SKM-1 (cell line): Measurements from ENCODE around the gene NPY.

ENCODE experiments used
- DNase-seq: peaks from one replicate; lab custom pipeline; 2025; ENCODE audit not compliant: unreplicated experiment; lab: John Stamatoyannopoulos, UW

The NPY gene

DNA sequence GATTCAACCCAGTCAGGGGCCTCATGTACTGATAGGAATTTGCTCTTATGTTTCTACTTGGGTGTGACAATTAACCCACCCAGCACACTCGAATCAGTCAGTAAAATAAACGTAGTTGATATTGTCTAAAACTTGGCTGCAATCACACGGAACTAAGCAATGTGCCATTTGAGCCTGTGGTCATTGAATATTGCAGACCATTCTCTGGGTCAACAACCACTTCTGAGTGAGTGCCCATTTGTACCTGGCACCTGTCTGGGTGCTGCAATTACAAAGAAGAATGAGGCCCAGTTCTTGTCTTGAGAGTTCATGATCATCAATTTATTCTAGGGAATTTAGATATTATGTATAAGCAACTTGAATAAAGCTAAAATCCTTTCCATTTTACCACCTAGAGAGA, 29.8 kb downstream of the NPY start:
- DNase-seq, result no peak

DNA sequence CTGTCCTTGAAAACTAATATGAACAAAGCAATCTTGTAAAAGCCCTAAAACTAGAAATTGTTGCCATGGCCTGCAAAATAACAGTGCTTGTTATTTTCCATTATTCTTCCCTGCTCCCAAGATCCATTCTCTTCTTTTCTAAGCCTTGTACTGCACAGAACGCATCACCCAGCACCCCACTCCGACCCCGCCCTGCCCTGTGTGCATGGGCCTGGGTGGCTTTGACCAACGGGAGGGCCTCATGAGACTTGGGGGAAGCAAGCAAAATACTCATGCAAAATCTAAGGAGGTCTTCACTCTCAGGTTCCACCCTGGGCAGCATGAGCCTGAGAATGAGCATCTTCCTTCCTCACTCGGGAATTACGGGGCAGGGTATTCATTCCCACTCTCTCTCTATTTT, 32.4 kb downstream of the NPY start:
- no peak for DNase-seq

DNA sequence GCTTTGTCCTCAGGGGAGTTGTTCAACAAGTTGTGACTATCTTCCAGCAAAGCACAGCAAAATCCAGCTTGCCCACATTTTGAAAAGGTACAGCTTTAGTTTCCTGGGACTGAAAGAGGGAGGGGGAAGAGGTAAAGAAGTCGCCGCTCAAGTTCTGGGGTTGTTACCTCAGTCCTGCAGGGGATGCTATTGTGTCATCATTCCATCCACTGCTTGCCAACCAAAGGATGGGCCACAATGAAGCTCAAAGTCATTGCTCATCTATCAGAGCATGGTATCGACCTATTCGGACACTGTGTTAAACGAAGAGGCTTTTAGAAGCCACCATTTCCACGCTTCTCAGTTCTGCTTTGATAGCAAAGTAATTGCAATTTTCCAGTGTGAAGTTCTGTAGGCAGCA, 34.3 kb downstream of the NPY start:
- DNase-seq, result no peak

DNA sequence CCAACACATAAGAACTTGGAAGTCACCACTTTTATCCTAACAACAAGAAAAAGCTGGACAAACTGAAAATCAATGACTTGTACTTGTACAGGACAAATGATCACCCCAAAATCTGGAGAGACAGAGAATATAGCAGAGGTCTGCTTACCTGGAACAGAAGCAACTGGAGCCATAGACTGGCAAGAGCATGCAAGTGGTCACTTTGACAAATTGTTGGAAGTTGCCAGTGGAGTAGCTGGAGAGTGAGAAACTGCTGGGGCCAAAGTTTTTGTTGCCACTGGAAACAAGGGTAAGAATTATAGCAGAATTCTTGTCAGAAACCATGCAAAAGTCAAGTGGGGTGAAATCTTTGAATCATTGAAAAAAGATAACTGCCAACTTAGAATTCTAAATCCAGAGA, 35.2 kb downstream of the NPY start:
- no peak for DNase-seq

DNA sequence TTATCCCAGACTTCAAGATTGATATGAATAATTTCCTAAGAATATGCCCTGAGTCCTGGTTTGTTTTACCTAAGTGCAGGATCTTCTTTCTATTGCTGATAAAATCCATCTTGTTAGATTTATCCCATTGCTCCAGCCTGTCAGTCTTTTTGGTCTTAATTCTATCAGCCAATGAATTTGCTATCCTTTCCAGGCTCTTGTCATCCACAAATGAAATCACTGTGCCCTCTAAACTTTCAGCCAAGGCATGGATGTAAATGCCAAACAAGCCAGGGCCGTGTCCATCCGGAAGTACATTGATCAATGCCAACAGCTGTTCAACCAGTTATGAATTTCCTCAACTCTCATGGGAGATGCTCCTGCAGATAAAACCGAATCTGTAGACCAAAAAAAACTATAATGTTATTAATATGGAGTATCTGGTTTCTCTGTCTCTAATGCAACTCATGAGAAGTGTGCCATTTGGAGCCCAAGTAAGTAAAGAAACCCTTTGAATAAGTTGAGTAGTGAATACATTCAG, 40.0 kb downstream of the NPY start:
- no peak for DNase-seq

DNA sequence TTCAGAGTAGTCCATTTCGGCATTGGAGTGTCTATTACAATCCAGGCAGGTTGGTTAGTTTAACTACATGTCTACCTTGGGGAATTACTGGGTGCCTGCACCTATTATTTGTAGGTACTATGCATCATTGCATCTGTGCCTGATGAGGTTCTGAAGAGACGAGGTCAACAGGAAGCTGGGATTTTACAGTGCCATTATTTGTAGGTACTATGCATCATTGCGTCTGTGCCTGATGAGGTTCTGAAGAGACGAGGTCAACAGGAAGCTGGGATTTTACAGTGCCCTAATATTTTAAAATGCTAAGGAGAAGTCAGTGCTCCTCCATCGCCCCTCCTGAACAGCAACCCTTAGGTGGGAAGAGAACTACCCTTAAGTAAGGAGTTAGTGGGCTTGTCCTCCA, 41.7 kb downstream of the NPY start:
- DNase-seq, result no peak

DNA sequence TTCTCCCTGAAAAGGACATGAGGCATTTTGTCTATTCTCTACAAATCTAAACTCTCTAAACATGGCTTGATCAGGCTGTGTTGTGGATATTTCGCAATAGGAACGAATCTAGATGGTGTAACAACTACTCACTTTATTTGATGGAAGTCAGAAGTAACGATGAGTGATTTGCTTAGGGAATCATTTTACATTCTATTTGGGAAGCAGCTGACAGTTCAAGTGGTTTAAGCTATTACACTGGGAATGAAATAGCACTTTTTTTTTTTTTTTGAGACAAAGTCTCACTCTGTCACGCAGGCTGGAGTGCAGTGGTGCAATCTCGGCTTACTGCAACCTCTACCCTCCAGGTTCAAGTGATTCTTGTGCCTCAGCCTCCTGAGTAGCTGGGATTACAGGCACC, 44.1 kb downstream of the NPY start:
- no peak for DNase-seq

DNA sequence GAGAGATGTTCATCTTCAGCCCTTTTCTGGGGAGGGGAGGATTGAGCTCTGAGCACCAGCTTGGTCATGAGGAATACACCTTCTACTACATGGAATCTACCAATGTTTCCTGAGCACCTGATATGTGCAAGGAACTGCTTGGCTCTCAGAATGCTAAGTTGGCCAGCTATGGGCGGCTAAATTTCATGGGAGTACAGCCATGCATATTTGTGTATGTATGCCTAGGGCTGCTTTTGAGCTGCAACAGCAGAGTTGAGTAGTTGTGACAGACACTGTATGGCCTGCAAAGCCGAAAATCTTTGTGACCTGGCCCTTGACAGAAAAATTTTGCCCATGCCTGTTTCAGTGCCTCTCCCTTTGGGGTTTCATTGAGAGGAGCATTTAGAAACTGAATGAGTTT, 44.9 kb downstream of the NPY start:
- DNase-seq, result no peak

DNA sequence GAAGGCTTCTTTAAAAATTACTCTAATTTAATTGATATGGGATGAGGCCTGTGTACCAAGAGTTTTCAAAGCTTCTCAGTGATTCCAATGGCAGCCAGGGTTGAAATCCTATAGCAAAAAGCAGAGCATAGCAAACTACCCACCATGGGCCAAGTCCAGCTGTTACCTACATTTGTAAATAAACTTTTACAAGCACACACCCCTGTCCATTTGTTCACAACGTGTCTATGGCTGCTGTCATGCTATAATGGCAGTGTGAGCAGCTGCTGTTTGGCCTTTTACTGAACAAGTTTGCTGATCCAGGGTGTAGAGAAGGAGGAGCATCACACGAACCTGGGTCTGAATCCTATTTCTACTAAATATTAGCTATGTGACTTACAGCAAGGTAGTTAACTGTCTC, 50.0 kb downstream of the NPY start:
- no peak for DNase-seq

DNA sequence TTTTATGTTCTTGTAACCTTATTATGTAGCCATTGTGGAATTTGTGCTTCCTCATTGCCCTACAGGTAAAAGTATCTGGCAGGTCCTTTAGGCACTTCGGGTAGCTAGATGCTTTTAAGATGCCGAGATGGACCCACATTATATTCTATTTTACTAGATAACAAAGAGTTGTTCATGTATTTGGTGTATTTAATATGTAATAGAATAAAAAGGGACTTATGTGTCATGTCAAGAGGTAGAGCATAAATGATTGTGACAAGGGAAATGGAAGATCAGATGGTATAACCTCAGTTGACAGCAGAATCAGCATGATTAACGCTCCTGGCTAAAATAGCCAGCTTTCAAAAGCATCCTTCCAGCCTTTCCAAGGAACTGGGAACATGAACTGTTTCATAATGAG, 50.6 kb downstream of the NPY start:
- no peak for DNase-seq

DNA sequence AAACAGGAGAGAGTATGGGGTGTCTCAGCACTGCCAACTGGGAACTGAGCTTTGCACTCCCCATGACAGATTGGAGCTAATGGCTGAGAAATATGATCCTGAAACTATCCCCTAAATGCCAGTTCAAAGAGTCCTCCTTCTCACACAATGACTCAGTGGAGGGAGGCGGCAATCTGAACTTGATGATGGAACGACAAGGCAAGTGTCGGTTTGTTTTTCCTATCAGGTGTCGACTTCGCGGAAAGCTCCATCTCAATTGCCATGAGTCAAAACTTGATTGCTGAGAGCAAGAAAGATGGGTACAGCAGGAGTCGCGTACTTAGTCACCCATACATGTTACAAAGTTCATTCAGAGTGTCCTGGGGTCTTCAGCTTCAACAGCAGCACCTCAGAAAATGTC, 52.5 kb downstream of the NPY start:
- DNase-seq, result no peak

DNA sequence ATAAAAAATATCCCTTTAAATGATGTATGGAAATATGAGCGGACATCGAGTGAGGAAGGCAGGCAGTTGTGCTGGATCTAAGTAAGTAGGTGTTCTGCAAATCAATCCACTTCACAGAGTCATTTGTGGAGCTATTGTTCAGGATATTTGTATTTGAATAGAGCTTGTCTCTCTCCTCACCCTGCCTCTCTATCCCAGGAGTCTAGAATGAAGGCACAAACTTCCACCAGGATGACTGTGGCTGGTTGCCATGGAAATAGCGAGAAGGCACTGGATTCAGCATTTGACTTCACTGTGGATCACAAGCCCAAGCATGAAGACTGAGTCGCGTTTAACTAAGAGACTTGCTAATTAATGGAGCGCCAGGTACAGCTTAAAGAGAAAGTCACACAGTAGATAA, 53.2 kb downstream of the NPY start:
- DNase-seq, result no peak

DNA sequence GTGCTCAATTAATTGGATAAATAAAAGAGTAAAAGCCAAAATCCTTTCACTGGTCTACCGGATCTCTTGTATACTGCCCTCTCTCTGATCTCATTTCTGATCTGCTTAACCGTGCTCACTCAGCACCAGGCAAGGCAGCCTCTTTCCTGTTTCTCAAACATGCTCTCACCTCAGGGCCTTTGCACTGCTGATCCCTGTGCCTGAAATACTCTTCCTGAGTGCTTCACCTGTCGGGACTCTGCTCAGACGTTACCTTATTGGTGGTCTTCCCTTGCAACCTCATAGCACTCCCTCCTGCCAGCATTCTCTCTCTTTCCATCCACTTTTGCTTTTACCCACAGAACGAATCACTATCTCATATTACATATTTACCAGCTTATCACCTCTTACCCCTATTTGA, 55.6 kb downstream of the NPY start:
- DNase-seq, result no peak

DNA sequence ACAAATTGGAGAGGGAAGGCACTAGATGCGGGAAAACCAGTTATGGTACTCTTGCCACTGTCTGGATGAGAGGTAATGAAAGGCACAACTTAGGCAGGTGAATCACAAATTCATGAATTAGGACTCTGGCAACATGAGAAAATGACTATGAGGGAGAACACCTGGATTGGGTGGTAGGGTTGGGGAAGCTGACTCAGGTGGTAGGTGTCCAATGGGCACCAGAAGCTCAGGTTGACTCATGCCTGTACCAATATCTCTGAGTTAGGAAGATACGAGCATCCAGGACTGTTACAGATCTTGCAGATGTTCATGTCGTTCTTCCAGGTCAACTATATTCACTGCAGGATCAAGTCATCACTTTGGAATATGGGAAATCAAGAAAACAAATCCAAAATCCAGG, 56.7 kb downstream of the NPY start:
- no peak for DNase-seq
